GM21390 (cell line): ENCODE results near the gene SYT15B.
A peak's percentile ranks its signal among the peaks of the same experiment; 100 is the strongest.
"Not testable (repeated sequence)": the region's sequence is repeated elsewhere in the genome, so short reads cannot be mapped to it uniquely, and the experiment has no call there.

Experiments used
- ATAC-seq: cut with Tn5 transposase; IDR thresholded peaks from one replicate; pipeline ENCODE4 v1.9.1; 2021; ENCODE audit not compliant: unreplicated experiment

Gene SYT15B

GRCh38 chr10:47763554-47764175, at the start of gene SYT15B:
Gene SYT15B, minus strand, starts transcription at chr10:47763592. Its CDS starts 952 bp downstream, at chr10:47762640.
- ATAC-seq, result not testable (repeated sequence)

- not testable (repeated sequence) for ATAC-seq
These were observed 16.2 kb upstream of the SYT15B start for GRCh38 chr10:47779590-47779989.

- not testable (repeated sequence) for ATAC-seq
These were observed 12.2 kb upstream of the SYT15B start for GRCh38 chr10:47775361-47776231.

GRCh38 chr10:47770745-47771144, 7.4 kb upstream of the SYT15B start:
- not testable (repeated sequence) for ATAC-seq

GRCh38 chr10:47768578-47769115, 5.3 kb upstream of the SYT15B start:
- not testable (repeated sequence) for ATAC-seq

DNA sequence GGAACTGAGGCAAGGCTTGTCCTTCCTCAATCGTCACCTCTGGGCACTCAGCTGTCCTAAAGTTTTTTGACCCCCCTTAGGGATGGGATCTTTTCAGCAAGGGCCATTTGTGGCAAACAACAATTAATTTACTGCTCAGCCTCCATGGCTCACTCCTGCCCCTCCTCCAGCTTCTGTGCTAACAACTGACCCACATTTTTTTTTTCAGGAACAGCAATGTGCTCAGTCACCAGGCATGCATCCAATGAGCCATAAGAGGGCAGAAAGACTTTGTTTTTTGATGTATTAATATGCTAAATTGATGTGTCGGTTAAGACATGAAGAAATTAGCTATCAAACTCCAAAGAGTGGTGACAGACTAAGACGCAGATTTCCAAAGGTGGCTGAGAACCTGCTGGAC, 4.7 kb upstream of the SYT15B start:
- ATAC-seq, result not testable (repeated sequence)

DNA sequence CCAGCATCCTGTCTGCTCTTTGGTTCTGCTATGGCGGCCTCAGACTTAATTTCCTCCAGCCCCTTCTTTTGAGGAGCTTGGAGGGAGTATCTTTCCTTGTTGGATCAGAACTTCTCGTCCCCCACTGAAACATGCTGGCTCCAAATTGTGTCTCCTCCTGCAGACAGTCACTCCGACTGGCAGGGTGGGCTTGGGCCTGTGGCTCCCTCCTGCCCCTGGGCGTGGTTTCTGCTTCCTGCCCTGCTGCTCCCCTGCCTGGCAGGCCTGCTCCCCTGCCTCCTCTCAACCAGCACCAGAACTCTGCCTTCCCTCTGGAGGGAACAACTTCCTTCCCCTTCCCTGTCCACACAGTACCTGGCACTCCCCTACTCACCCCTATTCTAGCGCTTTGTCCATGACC, 3.8 kb upstream of the SYT15B start:
- not testable (repeated sequence) for ATAC-seq

GRCh38 chr10:47765232-47765631, 1.8 kb upstream of the SYT15B start:
- not testable (repeated sequence) for ATAC-seq

DNA sequence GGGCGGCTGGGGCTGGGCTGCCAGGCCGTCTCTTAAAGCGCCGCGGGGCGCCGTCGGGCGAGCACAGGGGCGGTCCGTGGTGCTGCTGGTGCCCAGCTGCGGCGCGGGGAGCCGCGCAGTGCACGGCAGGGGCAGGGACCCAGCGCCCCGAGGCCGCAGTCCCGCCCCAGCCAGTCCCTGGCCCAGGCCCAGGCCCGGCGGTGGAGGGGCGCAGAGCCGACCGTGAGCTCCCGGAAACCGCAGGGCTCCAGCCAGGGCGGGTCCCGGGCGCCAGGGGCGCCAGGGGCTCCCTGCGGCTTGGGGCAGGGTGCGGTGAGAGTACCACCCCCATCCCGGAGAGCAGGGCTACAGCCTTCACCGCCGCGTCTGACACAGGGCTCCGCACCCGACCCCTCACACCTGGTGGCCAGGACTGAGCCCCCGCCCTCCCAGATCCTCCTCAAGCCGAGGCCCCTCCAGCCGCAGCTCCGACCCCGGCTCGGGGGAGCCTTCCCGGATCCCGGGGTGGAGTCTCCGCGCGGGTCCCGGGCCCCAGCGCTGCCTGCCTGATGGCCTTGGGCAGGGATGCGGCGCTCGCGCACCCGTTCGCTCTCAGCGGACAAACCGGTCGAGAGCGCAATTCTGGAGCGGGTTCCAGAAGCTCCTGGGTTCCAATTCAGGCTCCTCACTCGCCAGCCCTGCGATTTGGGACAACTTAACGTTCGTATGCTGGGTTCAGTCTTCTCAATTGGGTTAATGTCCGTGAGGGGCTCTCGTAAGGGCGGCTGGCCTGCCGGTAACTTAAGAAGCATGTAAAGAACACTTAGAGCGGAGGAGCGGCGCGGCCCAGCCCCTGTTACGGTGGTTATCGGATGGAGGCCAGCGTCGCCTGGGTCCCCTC, 478 bp downstream of the SYT15B start:
- not testable (repeated sequence) for ATAC-seq

DNA sequence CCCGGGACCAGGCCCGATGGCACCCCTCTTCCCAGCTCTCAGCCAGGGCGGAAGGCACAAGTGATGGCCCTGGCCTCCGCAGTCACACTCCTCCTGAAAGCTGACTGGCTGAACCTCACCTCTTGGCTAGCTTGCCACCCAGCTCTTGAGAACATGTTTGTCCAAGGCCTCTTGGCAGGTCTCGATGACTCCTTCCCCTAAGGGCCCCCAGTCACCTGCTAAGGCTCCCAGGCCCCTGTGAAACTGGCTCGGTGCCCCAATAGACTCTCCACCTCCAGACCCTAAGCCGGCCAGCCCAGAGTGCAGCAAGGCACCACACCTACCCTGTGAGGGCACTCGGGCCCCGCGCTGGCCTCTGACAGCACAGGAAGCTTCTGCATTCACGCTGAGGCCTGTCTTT, 4.5 kb downstream of the SYT15B start:
- ATAC-seq, result not testable (repeated sequence)

DNA sequence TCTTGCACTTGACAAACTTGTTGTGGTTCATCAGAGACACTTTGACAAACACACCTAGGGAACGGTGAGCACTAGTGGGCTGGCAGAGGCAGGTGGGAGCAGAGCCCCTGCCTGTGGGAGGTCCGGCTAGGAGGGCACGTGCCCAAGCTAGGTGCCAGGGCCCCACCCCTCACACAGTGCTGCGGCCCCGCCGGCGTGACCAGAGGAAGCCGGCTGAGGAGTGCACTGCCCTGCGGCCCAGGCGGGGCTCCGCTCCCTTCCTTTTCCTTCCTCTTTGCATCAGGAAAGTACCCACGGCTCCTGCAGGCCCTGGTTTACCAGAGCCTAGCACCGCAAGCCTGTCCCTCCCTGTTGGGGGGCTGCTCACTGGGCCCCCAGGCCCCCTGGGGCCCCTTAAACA, 7.2 kb downstream of the SYT15B start:
- not testable (repeated sequence) for ATAC-seq

DNA sequence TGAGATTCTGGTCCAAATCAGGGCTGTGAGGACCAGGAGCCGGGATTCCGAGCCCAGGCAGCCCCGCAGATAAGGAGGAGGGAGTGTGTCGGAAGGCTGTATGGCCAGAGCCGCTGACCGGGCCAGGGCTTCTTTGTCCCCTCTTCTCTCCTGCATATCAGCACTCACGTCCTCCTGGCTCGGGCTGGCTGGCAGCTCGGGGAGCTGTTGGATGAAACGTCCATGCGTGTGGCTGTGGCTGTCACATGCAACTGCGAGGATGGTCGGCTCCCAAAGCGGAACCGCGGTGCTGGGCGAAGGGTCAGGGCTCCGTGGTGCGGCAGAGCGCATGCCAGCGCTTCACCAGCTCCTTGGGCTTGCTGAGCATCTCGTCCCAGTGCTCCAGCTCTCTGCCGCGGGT, 9.5 kb downstream of the SYT15B start:
- not testable (repeated sequence) for ATAC-seq

DNA sequence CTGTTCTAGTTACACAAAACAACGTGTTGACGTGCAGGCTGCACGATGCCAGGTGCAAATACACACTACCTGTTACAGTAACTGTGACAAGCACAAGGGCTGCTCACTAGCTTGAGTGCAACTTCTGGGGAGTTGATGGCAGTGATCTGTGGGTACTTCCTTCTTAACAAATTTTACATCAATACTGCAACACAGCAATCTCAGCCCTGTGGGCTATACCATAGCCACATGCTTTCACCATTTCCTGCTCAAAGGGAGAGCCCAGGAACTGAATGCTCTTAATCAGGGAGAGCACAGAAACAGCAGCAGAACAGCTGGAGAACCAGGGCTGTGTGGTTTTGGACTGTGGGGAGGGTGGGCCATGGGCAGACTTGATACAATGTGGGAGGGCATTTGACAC, 10.2 kb downstream of the SYT15B start:
- ATAC-seq, result not testable (repeated sequence)

- not testable (repeated sequence) for ATAC-seq
These were observed 11.6 kb downstream of the SYT15B start for GRCh38 chr10:47751821-47752220.

DNA sequence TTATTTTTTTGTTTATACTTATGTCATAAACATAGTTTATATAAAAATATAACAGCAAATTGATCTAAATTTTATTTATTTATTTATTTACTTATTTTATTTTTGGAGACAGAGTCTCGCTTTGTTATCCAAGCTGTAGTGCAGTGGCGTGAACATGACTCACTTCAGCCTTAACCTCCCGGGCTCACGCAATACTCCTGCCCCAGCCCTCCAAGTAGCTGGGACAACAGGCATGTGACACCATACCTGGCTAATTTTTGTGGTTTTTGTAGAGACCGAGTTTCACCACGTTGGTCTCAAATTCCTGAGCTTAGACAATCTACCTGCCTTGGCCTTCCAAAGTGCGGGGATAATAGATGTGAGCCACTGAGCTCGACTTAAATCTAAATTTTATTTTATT, 13.0 kb downstream of the SYT15B start:
- not testable (repeated sequence) for ATAC-seq

- ATAC-seq, result not testable (repeated sequence)
These were observed 16.5 kb downstream of the SYT15B start for GRCh38 chr10:47746780-47747376.

- ATAC-seq, result not testable (repeated sequence)
These were observed 18.5 kb downstream of the SYT15B start for GRCh38 chr10:47744881-47745280.

GRCh38 chr10:47743611-47744550, 19.5 kb downstream of the SYT15B start:
- ATAC-seq, result peak; percentile 79

DNA sequence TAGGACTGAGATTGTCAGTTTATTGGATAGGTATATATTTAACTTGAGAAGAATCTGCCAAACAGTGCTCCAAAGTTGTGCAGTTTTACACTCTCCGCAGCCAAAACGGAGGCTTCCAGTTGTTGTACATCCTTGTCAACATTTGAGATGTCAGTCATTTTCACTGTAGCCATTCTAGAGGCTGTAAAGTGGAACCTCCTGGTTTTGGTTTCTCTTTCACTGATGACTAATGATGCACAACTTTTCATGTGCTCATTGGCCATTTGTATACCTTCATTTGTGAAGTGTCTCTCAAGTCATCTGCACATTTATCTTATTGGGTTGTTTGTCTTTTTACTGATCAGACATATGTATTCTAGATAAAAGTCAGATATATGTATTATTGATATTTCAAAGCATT, 22.5 kb downstream of the SYT15B start:
- peak; percentile 69 for ATAC-seq
